Panc1 (cell line): ENCODE data around the gene MTHFD2.

Source experiments
- CTCF ChIP-seq: fragments of 450-650 bp; IDR thresholded peaks from 2 replicates; pipeline ENCODE4 v1.5.1; 2017; ENCODE audit warnings: mild to moderate bottlenecking
- POLR2AphosphoS5 ChIP-seq: IDR thresholded peaks from 2 replicates; pipeline ENCODE4 v1.6.1; 2012; ENCODE audit warnings: mild to moderate bottlenecking, low read depth, low read length, moderate library complexity
- REST ChIP-seq, 2 experiments: IDR thresholded peaks; 2 replicates each; pipeline ENCODE4 v1.6.1; 2011 to 2012; ENCODE audit warnings: low read depth in 2 of 2, control low read depth in 1 of 2, low read length in 1 of 2, mild to moderate bottlenecking in 1 of 2, moderate library complexity in 1 of 2; ENCODE audit not compliant: insufficient read depth in 1 of 2
- SIN3A ChIP-seq: IDR thresholded peaks from 2 replicates; pipeline ENCODE4 v1.6.1; 2012; ENCODE audit warnings: low read depth, mild to moderate bottlenecking, low read length, moderate library complexity, borderline replicate concordance; ENCODE audit not compliant: insufficient read depth
- TCF7L2 ChIP-seq: IDR thresholded peaks from 2 replicates; pipeline ENCODE4 v1.6.1; 2011; ENCODE audit warnings: mild to moderate bottlenecking, low read depth, low read length, inconsistent platforms

GRCh38 chr2:74232426-74232825 lies 34.0 kb downstream of the MTHFD2 start:
- TF ChIP-seq TCF7L2 (no peak), CTCF (no peak), REST (IDR thresholded peaks at IDR 0.05; ENCODE audit: insufficient read depth in 1 of 2, low read depth in 2 of 2, low read length in 1 of 2) (no peak), POLR2AphosphoS5 (no peak), SIN3A (no peak)
